B cell (primary cell): ENCODE results near the gene ELAPOR1. TPM values are rescaled to one million over a fixed set of nuclear protein-coding genes. Genes with fewer than 3 reads are reported as not detected.
"Not testable (repeated sequence)": the region's sequence is repeated elsewhere in the genome, so short reads cannot be mapped to it uniquely, and the experiment has no call there.

Source experiments
- ATAC-seq: fragments of 200-7000 bp; cut with Tn5 transposase; one replicate; pipeline ENCODE4 v1.10.0; 2021; ENCODE audit warnings: low read depth, mild to moderate bottlenecking, moderate number of reproducible peaks, moderate library complexity
- CTCF ChIA-PET: fragments of 350-600 bp; sonication (Branson Sonifier 250); formaldehyde crosslinking; loops from one replicate; lab custom pipeline; 2021; ENCODE audit warnings: antibody characterized with exemption, inconsistent platforms; lab: Charles Lee
- POLR2A ChIA-PET: fragments of 350-600 bp; sonication (Branson Sonifier 250); formaldehyde crosslinking; loops from one replicate; lab custom pipeline; 2021; ENCODE audit warnings: antibody characterized with exemption; lab: Charles Lee
- DNase-seq: peaks from one replicate; pipeline ENCODE4 v3.0.0; 2013
- H2AFZ ChIP-seq: 2 replicates; pipeline ENCODE4 v1.6.1; 2012; ENCODE audit warnings: mild to moderate bottlenecking, low read depth, low read length; ENCODE audit not compliant: insufficient read depth, poor library complexity, severe bottlenecking
- H3K27ac ChIP-seq, 2 donors: 1 replicate in 1 of 2; 2 replicates in 1 of 2; pipeline ENCODE4 v1.5.1; 2012 to 2013; ENCODE audit warnings: low read length in 2 of 2, mild to moderate bottlenecking in 2 of 2, moderate library complexity in 1 of 2
- H3K27me3 ChIP-seq, 4 experiments: fragments of 200-600 bp in 1 of 4; sonication (generic) in 1 of 4; replicated peaks in 1 of 4; 1 replicate in 2 of 4; 2 replicates in 2 of 4; pipeline versions ENCODE4 v1.6.1 to v1.7.0; 2013 to 2016; ENCODE audit warnings: low read length in 3 of 4, mild to moderate bottlenecking in 2 of 4, mixed read lengths in 1 of 4, moderate library complexity in 1 of 4; ENCODE audit not compliant: insufficient read depth in 4 of 4, control insufficient read depth in 3 of 4; ENCODE audit errors: control extremely low read depth in 1 of 4
- H3K36me3 ChIP-seq, 2 experiments: replicated peaks in 1 of 2; 1 replicate in 1 of 2; 2 replicates in 1 of 2; pipeline versions ENCODE4 v1.6.1 to v1.7.1; 2013; ENCODE audit warnings: low read length in 1 of 2; ENCODE audit not compliant: insufficient read depth in 2 of 2, control insufficient read depth in 1 of 2; ENCODE audit errors: control extremely low read depth in 1 of 2, extremely low read depth in 1 of 2
- H3K4me1 ChIP-seq, 2 donors: fragments of 200-600 bp in 1 of 2; sonication (generic) in 1 of 2; 1 replicate in 1 of 2; 2 replicates in 1 of 2; pipeline versions ENCODE4 v1.5.1 to v1.6.1; 2013 to 2017; ENCODE audit warnings: low read length in 2 of 2; ENCODE audit not compliant: control insufficient read depth in 2 of 2, insufficient read depth in 2 of 2
- H3K4me2 ChIP-seq: replicated peaks from 2 replicates; pipeline ENCODE3; 2012; ENCODE audit warnings: mild to moderate bottlenecking, low read depth, low read length; ENCODE audit not compliant: poor library complexity, severe bottlenecking
- H3K4me3 ChIP-seq, 5 experiments: fragments of 200-600 bp in 1 of 5; sonication (generic) in 1 of 5; 1 replicate in 3 of 5; 2 replicates in 2 of 5; pipeline versions ENCODE4 v1.5.1 to v1.7.0; 2011 to 2016; ENCODE audit warnings: low read length in 4 of 5, mild to moderate bottlenecking in 4 of 5, low read depth in 2 of 5, control low read depth in 1 of 5, moderate library complexity in 1 of 5; ENCODE audit not compliant: insufficient read depth in 1 of 5; ENCODE audit errors: control extremely low read depth in 1 of 5, extremely low read depth in 1 of 5
- H3K79me2 ChIP-seq: fragments of 200-600 bp; sonication (generic); one replicate; pipeline ENCODE4 v1.6.0; 2016; ENCODE audit warnings: low read length; ENCODE audit not compliant: control insufficient read depth, insufficient read depth
- H3K9ac ChIP-seq: fragments of 200-600 bp; sonication (generic); 2 replicates; pipeline ENCODE4 v1.6.1; 2017; ENCODE audit warnings: mild to moderate bottlenecking, low read length, moderate library complexity
- H3K9me3 ChIP-seq, 3 donors: one replicate each; pipeline versions ENCODE4 v1.6.1 to v1.7.1; 2013; ENCODE audit warnings: low read length in 2 of 3; ENCODE audit not compliant: control insufficient read depth in 2 of 3, insufficient read depth in 1 of 3; ENCODE audit errors: control extremely low read depth in 1 of 3
- H4K20me1 ChIP-seq: 2 replicates; pipeline ENCODE4 v1.6.0; 2012; ENCODE audit warnings: mild to moderate bottlenecking, low read length; ENCODE audit not compliant: insufficient read depth, control insufficient read depth, poor library complexity, severe bottlenecking
- H3K27ac Mint-ChIP-seq: one replicate; pipeline ENCODE4 v1.8.0; 2021; ENCODE audit warnings: mixed read lengths
- H3K27me3 Mint-ChIP-seq: one replicate; pipeline ENCODE4 v1.8.0; 2021; ENCODE audit warnings: mixed read lengths
- H3K4me1 Mint-ChIP-seq: one replicate; pipeline ENCODE4 v1.8.0; 2021; ENCODE audit warnings: mixed read lengths
- H3K4me3 Mint-ChIP-seq: one replicate; pipeline ENCODE4 v1.8.0; 2021; ENCODE audit warnings: mixed read lengths
- H3K9me3 Mint-ChIP-seq: one replicate; pipeline ENCODE4 v1.8.0; 2022; ENCODE audit warnings: mixed read lengths; ENCODE audit not compliant: insufficient read depth
- CTCF ChIP-seq: fragments of 200-600 bp; IDR thresholded peaks from one replicate; pipeline ENCODE4 v1.8.0; 2022; ENCODE audit warnings: antibody characterized with exemption, mild to moderate bottlenecking
- EZH2 ChIP-seq: IDR thresholded peaks from 2 replicates; pipeline ENCODE4 v1.6.1; 2012; ENCODE audit warnings: borderline replicate concordance, low read depth, mild to moderate bottlenecking, moderate library complexity, low read length; ENCODE audit not compliant: insufficient read depth, poor library complexity, severe bottlenecking
- WGBS: methylation state at CpG from one replicate; pipeline ENCODE4 v1.1.5; 2013; ENCODE audit warnings: missing lambda C conversion rate; ENCODE audit not compliant: insufficient coverage; 5-methylcytosine and 5-hydroxymethylcytosine counted together
- intact Hi-C: fragments of 100-400 bp; cut with micrococcal nuclease; formaldehyde crosslinking; loops from one replicate; pipeline ENCODE4 v1.10.0; 2022
- polyA plus RNA-seq: library from polyadenylated mRNA; depleted of rRNA; stranded (reverse); fragments of >200 nt; gene quantifications from 2 replicates; pipeline ENCODE4 v1.2.3, GENCODE V29; 2012
- total RNA-seq, 2 donors: library from RNA; stranded (reverse); fragments of 120-200 nt in 1 of 2; gene quantifications; 1 replicate in 1 of 2; 2 replicates in 1 of 2; pipeline versions ENCODE4 v1.2.3 to v1.2.4, GENCODE V29; 2013 to 2022

The ELAPOR1 gene
- total and polyA plus RNA-seq, 2 donors (not counting 1 experiment from before 2014, with no cell fraction given), result 2.2 to 2.3 TPM

GRCh38 chr1:109140392-109140791, 26.5 kb downstream of the ELAPOR1 start:
- Histone ChIP-seq H3K36me3 (no peaks in the 10 kb centered on the region), H4K20me1 (no peaks in the 10 kb centered on the region), H3K79me2 (no peaks in the 10 kb centered on the region), H3K27me3 (no peaks in the 10 kb centered on the region), H3K9ac (no peak overlapping the region), H3K27ac (no peak overlapping the region), H2AFZ (no peak overlapping the region), H3K4me1 (no peaks in the 10 kb centered on the region), H3K9me3 (no peaks in the 10 kb centered on the region), H3K4me2 (no peak overlapping the region), H3K4me3 (no peak overlapping the region)
- Mint-ChIP-seq H3K4me1 (no peaks in the 10 kb centered on the region), H3K27me3 (peaks cover 9% of the 10 kb centered on the region), H3K4me3 (no peak overlapping the region), H3K9me3 (no peaks in the 10 kb centered on the region), H3K27ac (no peak overlapping the region)
- ATAC-seq (no peak), DNase-seq (no peak)
- WGBS, result 83% methylated on average over 1 of the region's 3 CpGs
- ChIA-PET POLR2A (no interaction called here), CTCF (no interaction called here)
- intact Hi-C loops, result no loop called here
- TF ChIP-seq CTCF, result no peak
- no peak for TF ChIP-seq EZH2

GRCh38 chr1:109142260-109142659, 28.3 kb downstream of the ELAPOR1 start:
- Histone ChIP-seq H3K27ac (no peak overlapping the region), H3K9ac (no peak overlapping the region), H3K79me2 (no peaks in the 10 kb centered on the region), H3K36me3 (no peaks in the 10 kb centered on the region), H3K4me2 (no peak overlapping the region), H4K20me1 (no peaks in the 10 kb centered on the region), H3K27me3 (no peaks in the 10 kb centered on the region), H3K4me1 (no peaks in the 10 kb centered on the region), H3K4me3 (no peak overlapping the region), H2AFZ (no peak overlapping the region), H3K9me3 (no peaks in the 10 kb centered on the region)
- H3K27ac Mint-ChIP-seq, result no peak overlapping the region
- DNase-seq, result no peak
- no peaks in the 10 kb centered on the region for H3K4me1 Mint-ChIP-seq
- ChIA-PET CTCF (interaction anchor here (0.7 kb wide), 1 partner anchor 42 kb away, joined by 4 read pairs; no protein-coding TSS in a partner anchor), POLR2A (no interaction called here)
- H3K9me3 Mint-ChIP-seq, result no peaks in the 10 kb centered on the region
- ATAC-seq, result no peak
- 88% methylated on average over 4 of the region's 5 CpGs for WGBS
- no peak overlapping the region for H3K4me3 Mint-ChIP-seq
- TF ChIP-seq EZH2, result no peak
- no peak for TF ChIP-seq CTCF
- H3K27me3 Mint-ChIP-seq, result peaks cover 12% of the 10 kb centered on the region
- intact Hi-C loops, result no loop called here

GRCh38 chr1:109142725-109143124, 28.8 kb downstream of the ELAPOR1 start:
- intact Hi-C loops, H3K27ac ChIP-seq, DNase-seq, H3K9me3 ChIP-seq, H3K36me3 ChIP-seq, H3K27ac Mint-ChIP-seq, H3K9me3 Mint-ChIP-seq, H3K9ac ChIP-seq, POLR2A ChIA-PET, ATAC-seq, H3K79me2 ChIP-seq, H2AFZ ChIP-seq, H3K4me1 ChIP-seq, H3K4me3 ChIP-seq, H3K4me3 Mint-ChIP-seq, H3K4me2 ChIP-seq, CTCF ChIA-PET, H4K20me1 ChIP-seq, H3K27me3 ChIP-seq, H3K4me1 Mint-ChIP-seq: not testable (repeated sequence)
- 89% methylated on average over 4 of the region's 6 CpGs for WGBS
- peaks cover 12% of the 10 kb centered on the region for H3K27me3 Mint-ChIP-seq
